Right lobe of liver (tissue), 6 donors: ENCODE data around the gene ALDH1L1. TPM values are rescaled to one million over a fixed set of nuclear protein-coding genes. Genes with fewer than 3 reads are reported as not detected.
A peak's percentile ranks its signal among the peaks of the same experiment; 100 is the strongest.
"Not testable (repeated sequence)": the region's sequence is repeated elsewhere in the genome, so short reads cannot be mapped to it uniquely, and the experiment has no call there.

Experiments
- ATAC-seq, 4 donors: fragments of 200-7000 bp; cut with Tn5 transposase; one replicate each; pipeline ENCODE4 v1.9.1; 2020; ENCODE audit warnings: mild to moderate bottlenecking in 4 of 4, moderate library complexity in 4 of 4
- DNase-seq, 3 donors: peaks; one replicate each; pipeline ENCODE4 v3.0.0-alpha.2; 2020
- H3K27ac ChIP-seq, 3 donors: fragments of 200-600 bp; one replicate each; pipeline ENCODE4 v1.8.0; 2022
- H3K27me3 ChIP-seq, 2 donors: fragments of 200-600 bp; one replicate each; pipeline ENCODE4 v1.8.0; 2022
- H3K36me3 ChIP-seq, 4 donors: fragments of 200-600 bp; sonication (generic) in 1 of 4; one replicate each; pipeline versions ENCODE4 v1.5.1 to v1.8.0; 2017 to 2022; ENCODE audit warnings: control low read depth in 1 of 4
- H3K4me1 ChIP-seq, 4 donors: fragments of 200-600 bp; sonication (generic) in 1 of 4; one replicate each; pipeline versions ENCODE4 v1.5.1 to v1.8.0; 2017 to 2022; ENCODE audit warnings: control low read depth in 1 of 4
- H3K4me3 ChIP-seq, 3 donors: fragments of 200-600 bp; one replicate each; pipeline ENCODE4 v1.8.0; 2022
- H3K9me3 ChIP-seq, 4 donors: fragments of 200-600 bp; sonication (generic) in 1 of 4; one replicate each; pipeline versions ENCODE4 v1.5.1 to v1.8.0; 2017 to 2022; ENCODE audit warnings: control low read depth in 1 of 4
- POLR2A ChIP-seq: fragments of 450-650 bp; IDR thresholded peaks from one replicate; pipeline ENCODE4 v1.6.1; 2017; ENCODE audit warnings: antibody characterized with exemption, mild to moderate bottlenecking
- WGBS: methylation state at CpG from one replicate; pipeline ENCODE4 v1.1.6; 2018; ENCODE audit warnings: low coverage, low lambda C conversion rate; ENCODE audit not compliant: insufficient coverage; ENCODE audit errors: missing lambda C conversion rate; 5-methylcytosine and 5-hydroxymethylcytosine counted together
- intact Hi-C, 2 donors: fragments of 100-400 bp; cut with DNase I; formaldehyde crosslinking; loops; one replicate each; pipeline versions ENCODE4 v1.11.2 to v1.14.1; 2022
- total RNA-seq, 6 experiments: library from RNA; depleted of rRNA in 2 of 6; stranded (reverse); fragments of >200 nt in 2 of 6; fragmentation: NEBNext Ultra II Directional in 3 of 6; extraction: Animal tissue kit (Norgen Biotek cat#: 25700) in 3 of 6; gene quantifications; one replicate each; pipeline versions ENCODE4 v1.1.0 to v1.2.4, GENCODE V29; 2016 to 2023
- TF ChIP-seq, protein P1 (sequence below), 4 donors: fragments of 200-600 bp in 3 of 4; fragments of 450-650 bp in 1 of 4; IDR thresholded peaks; one replicate each; pipeline versions ENCODE4 v1.5.1 to v1.8.0; 2016 to 2022; ENCODE audit warnings: antibody characterized with exemption in 4 of 4, mild to moderate bottlenecking in 2 of 4
- donor health status: DM: no; HTN: yes; CAD: no.
- donor health status: DM: no; HTN: no; CAD: no.
- donor health status: DM: no; HTN: no; CAD: no.
- donor health status: DM: no; HTN: yes; CAD: no.
- donor health status: DM: no; HTN: yes; CAD: no.

Gene ALDH1L1
- total RNA-seq, 6 experiments from 2014 or later, result 94.9 to 962 (median 353) TPM

DNA sequence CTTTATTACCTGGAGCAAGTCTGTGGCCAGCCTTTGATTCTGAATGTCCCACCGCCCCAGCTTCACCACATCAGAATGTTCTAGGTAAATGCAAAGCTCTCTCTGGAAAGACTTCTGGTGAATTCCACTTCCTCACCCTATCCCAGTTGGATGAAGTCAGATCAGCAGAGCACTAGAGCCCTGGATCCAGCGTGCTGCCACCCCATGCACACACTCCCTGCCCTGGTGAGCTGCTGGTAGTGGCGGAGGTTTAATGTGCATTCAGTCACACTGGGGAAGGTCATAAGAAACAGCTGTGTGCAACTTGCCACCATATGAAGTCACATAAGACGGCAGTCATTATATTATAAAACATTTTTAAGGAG, 80.1 kb downstream of the ALDH1L1 start:
- Histone ChIP-seq H3K4me1 (no peaks in the 10 kb centered on the region), H3K27ac (no peak overlapping the region), H3K9me3 (no peaks in the 10 kb centered on the region), H3K27me3 (no peaks in the 10 kb centered on the region), H3K36me3 (peaks cover 0 to 44% (median 16%) of the 10 kb centered on the region in 4 donors), H3K4me3 (no peak overlapping the region)
- intact Hi-C loops, result no loop called here
- no peak for ATAC-seq
- no peak for DNase-seq
- TF ChIP-seq, protein P1, sequence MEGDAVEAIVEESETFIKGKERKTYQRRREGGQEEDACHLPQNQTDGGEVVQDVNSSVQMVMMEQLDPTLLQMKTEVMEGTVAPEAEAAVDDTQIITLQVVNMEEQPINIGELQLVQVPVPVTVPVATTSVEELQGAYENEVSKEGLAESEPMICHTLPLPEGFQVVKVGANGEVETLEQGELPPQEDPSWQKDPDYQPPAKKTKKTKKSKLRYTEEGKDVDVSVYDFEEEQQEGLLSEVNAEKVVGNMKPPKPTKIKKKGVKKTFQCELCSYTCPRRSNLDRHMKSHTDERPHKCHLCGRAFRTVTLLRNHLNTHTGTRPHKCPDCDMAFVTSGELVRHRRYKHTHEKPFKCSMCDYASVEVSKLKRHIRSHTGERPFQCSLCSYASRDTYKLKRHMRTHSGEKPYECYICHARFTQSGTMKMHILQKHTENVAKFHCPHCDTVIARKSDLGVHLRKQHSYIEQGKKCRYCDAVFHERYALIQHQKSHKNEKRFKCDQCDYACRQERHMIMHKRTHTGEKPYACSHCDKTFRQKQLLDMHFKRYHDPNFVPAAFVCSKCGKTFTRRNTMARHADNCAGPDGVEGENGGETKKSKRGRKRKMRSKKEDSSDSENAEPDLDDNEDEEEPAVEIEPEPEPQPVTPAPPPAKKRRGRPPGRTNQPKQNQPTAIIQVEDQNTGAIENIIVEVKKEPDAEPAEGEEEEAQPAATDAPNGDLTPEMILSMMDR (IDR thresholded peaks at IDR 0.05), result no peak
- no peak for TF ChIP-seq POLR2A
- 94% methylated on average over 4 of the region's 4 CpGs for WGBS

DNA sequence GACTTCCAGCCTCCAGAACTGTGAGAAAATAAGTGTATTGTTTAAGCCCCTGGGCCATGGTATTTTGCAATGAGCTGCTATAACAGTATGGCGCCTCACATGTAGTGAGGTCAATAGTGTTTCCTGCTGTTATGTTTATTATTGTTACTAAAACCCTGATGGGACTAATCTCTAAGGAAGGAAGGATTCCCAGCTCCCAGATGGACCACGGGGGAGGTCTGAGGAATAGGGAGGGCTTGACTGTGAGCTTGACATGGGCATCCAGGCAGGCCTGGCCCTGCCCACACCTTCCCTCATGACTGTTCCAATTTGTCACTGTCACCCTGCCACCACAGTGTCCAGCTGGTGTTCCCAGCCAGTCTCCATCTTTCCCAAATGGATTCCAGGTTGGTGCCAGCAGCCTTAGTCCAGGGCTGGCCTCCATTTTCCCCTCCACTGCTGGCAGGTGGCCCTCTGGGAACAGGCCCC, 82.0 kb downstream of the ALDH1L1 start:
- Histone ChIP-seq H3K27ac (no peak overlapping the region), H3K27me3 (no peaks in the 10 kb centered on the region), H3K4me3 (no peak overlapping the region), H3K9me3 (no peaks in the 10 kb centered on the region), H3K4me1 (no peaks in the 10 kb centered on the region), H3K36me3 (peaks cover 0 to 26% (median 8%) of the 10 kb centered on the region in 4 donors)
- 50% methylated on average over 1 of the region's 2 CpGs for WGBS
- intact Hi-C loops, result no loop called here
- no peak for DNase-seq
- peak in 3 of 4 donors; percentile 24 to 33 (median 29) for ATAC-seq
- no peak for TF ChIP-seq POLR2A

DNA sequence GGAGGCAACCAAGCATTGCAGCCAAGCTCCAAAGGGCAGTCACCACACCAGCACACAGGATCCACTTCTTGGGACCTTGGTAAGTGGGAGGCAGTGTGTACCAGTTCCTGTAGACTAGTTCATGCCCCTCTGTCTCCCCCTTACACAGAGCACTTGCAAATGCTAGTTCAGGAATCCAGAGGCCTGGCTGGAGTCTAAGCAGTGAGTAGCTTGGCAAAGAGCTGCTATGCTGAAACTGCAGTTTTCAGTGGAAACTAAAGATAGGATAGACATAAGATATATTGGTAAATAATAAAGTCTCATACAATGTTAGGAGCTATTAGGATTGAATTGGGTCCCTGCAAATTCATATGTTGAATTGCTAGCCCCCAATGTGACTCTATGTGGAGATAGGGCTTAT, 82.6 kb downstream of the ALDH1L1 start:
- ATAC-seq, result peak in 1 of 4 donors; percentile 19
- Histone ChIP-seq H3K4me3 (no peak overlapping the region), H3K27ac (no peak overlapping the region), H3K9me3 (no peaks in the 10 kb centered on the region), H3K27me3 (no peaks in the 10 kb centered on the region), H3K4me1 (no peaks in the 10 kb centered on the region), H3K36me3 (peaks cover 0 to 20% (median 4%) of the 10 kb centered on the region in 4 donors)
- no peak for DNase-seq
- no peak for TF ChIP-seq POLR2A
- TF ChIP-seq, protein P1 (IDR thresholded peaks at IDR 0.05), result no peak
- intact Hi-C loops, result no loop called here

DNA sequence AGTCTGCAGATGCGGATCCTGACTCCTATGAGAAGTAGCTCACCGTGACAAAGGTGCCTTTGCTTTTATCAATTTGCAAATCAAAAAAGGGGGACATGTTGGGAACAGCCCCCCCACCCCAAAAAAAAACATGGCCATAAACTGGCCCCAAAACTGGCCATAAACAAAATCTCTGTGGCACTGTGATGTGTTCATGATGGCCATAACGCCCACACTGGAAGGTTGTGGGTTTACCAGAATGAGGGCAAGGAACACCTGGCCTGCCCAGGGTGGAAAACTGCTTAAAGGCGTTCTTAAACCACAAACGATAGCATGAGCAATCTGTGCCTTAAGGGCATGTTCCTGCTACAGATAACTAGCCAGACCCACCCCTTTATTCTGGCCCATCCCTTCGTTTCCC, 84.1 kb downstream of the ALDH1L1 start:
- H3K27me3 ChIP-seq, H3K4me1 ChIP-seq, ATAC-seq, H3K9me3 ChIP-seq, H3K4me3 ChIP-seq, H3K36me3 ChIP-seq, DNase-seq, intact Hi-C loops, H3K27ac ChIP-seq: not testable (repeated sequence)
- 72% methylated on average over 6 of the region's 6 CpGs for WGBS

DNA sequence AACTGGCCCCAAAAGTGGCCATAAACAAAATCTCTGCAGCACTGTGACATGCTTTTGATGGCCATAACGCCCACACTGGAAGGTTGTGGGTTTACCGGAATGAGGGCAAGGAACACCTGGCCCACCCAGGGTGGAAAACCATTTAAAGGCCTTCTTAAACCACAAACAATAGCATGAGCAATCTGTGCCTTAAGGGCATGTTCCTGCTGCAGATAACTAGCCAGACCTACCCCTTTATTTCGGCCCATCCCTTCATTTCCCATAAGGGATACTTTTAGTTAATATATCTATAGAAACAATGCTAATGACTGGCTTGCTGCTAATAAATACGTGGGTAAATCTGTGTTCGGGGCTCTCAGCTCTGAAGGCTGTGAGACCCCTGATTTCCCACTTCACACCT, 88.3 kb downstream of the ALDH1L1 start:
- 73% methylated on average over 5 of the region's 5 CpGs for WGBS
- H3K9me3 ChIP-seq, DNase-seq, H3K27ac ChIP-seq, ATAC-seq, H3K4me3 ChIP-seq, intact Hi-C loops, H3K27me3 ChIP-seq, H3K36me3 ChIP-seq, H3K4me1 ChIP-seq: not testable (repeated sequence)

DNA sequence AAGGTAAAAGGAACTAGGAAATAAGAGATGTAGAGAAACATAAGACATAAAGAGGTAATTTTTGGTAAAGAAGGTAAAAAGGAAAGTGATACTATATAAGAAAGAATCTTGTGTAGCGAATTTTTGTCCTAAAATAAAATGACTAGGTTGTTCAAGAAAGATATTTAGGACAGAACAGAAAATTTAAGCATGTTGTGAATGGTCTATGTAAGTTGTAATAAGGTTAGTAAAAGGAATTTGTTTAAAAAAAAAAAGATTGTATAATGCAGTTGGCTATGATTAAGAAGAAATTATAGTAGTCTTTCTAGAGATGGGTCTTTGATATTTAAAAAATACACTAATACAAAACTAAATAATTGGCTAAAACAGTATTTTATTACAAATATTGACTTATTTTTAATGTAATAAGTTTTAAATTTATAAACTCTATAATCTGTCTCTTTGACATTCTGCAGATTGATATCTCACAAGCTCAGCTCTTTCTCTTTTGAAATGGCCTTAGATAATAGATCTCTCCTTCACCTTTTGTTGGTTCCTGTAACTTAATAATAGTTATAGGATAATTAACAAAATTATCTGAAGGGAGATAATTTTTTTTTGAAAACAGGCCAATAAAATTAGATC, 92.7 kb downstream of the ALDH1L1 start:
- intact Hi-C loops, result no loop called here
- 93% methylated on average over 1 of the region's 1 CpG for WGBS
- Histone ChIP-seq H3K4me3 (no peak overlapping the region), H3K27me3 (no peaks in the 10 kb centered on the region), H3K36me3 (no peaks in the 10 kb centered on the region), H3K4me1 (no peaks in the 10 kb centered on the region), H3K27ac (no peak overlapping the region), H3K9me3 (no peaks in the 10 kb centered on the region)
- ATAC-seq (no peak), DNase-seq (no peak)
- TF ChIP-seq POLR2A, result no peak
- TF ChIP-seq, protein P1 (IDR thresholded peaks at IDR 0.05), result no peak
